IMR-90 (cell line): ENCODE data around the gene ZMYM1.

Experiments
- CTCF ChIP-seq: conservative IDR thresholded peaks from 2 replicates; pipeline ENCODE4 v1.5.1; 2012; ENCODE audit warnings: mild to moderate bottlenecking, low read depth, low read length, improper control_type of control experiment
- MXI1 ChIP-seq: IDR thresholded peaks from 2 replicates; pipeline ENCODE4 v1.6.1; 2012; ENCODE audit warnings: low read depth, mild to moderate bottlenecking, low read length, moderate library complexity, borderline replicate concordance
- USF2 ChIP-seq: fragments of 150-350 bp; IDR thresholded peaks from 2 replicates; pipeline ENCODE4 v1.6.1; 2017; ENCODE audit warnings: mild to moderate bottlenecking, antibody characterized with exemption, low read length, low read depth

GRCh38 chr1:35030756-35031446, 48.3 kb upstream of the ZMYM1 start:
- no peak for TF ChIP-seq CTCF
- TF ChIP-seq MXI1, result no peak
- TF ChIP-seq USF2, result no peak
